CD14-positive monocyte (primary cell): ENCODE measurements around the gene ADORA2A. TPM values are rescaled to one million over a fixed set of nuclear protein-coding genes. Genes with fewer than 3 reads are reported as not detected.

Source experiments
- DNase-seq, 3 donors: peaks; one replicate each; pipeline ENCODE4 v3.0.0-alpha.2; 2011 to 2022
- H2AFZ ChIP-seq: 2 replicates; pipeline ENCODE4 v1.6.0; 2012; ENCODE audit warnings: mild to moderate bottlenecking, low read depth, low read length, inconsistent platforms; ENCODE audit not compliant: insufficient read depth, poor library complexity, severe bottlenecking
- H3K27ac ChIP-seq, 2 donors: 1 replicate in 1 of 2; 2 replicates in 1 of 2; pipeline ENCODE4 v1.5.1; 2012 to 2013; ENCODE audit warnings: low read length in 2 of 2, control low read depth in 1 of 2, inconsistent platforms in 1 of 2, low read depth in 1 of 2, mild to moderate bottlenecking in 1 of 2
- H3K27me3 ChIP-seq, 2 donors: one replicate each; pipeline versions ENCODE4 v1.6.0 to v1.6.1; 2011 to 2013; ENCODE audit warnings: low read length in 2 of 2; ENCODE audit not compliant: control insufficient read depth in 2 of 2, insufficient read depth in 2 of 2
- H3K36me3 ChIP-seq, 2 donors: replicated peaks in 1 of 2; 1 replicate in 1 of 2; 2 replicates in 1 of 2; pipeline versions ENCODE4 v1.5.1 to v1.6.1; 2012 to 2013; ENCODE audit warnings: low read length in 2 of 2, control low read depth in 1 of 2, inconsistent platforms in 1 of 2, mild to moderate bottlenecking in 1 of 2; ENCODE audit not compliant: insufficient read depth in 2 of 2, control insufficient read depth in 1 of 2
- H3K4me1 ChIP-seq, 2 donors: 1 replicate in 1 of 2; 2 replicates in 1 of 2; pipeline versions ENCODE4 v1.5.1 to v1.6.1; 2012 to 2013; ENCODE audit warnings: low read length in 2 of 2, control low read depth in 1 of 2, inconsistent platforms in 1 of 2, mild to moderate bottlenecking in 1 of 2, moderate library complexity in 1 of 2; ENCODE audit not compliant: insufficient read depth in 2 of 2, control insufficient read depth in 1 of 2
- H3K4me2 ChIP-seq: replicated peaks from 2 replicates; pipeline ENCODE3; 2012; ENCODE audit warnings: low read length, moderate library complexity, mild to moderate bottlenecking; ENCODE audit not compliant: poor library complexity, severe bottlenecking; ENCODE audit errors: extremely low read depth
- H3K4me3 ChIP-seq, 3 experiments: fragments of 200-600 bp in 1 of 3; sonication (generic) in 1 of 3; replicated peaks in 1 of 3; 1 replicate in 2 of 3; 2 replicates in 1 of 3; pipeline ENCODE4 v1.5.1; 2011 to 2013; ENCODE audit warnings: low read length in 3 of 3, mild to moderate bottlenecking in 3 of 3, control low read depth in 2 of 3, low read depth in 2 of 3, inconsistent platforms in 1 of 3, moderate library complexity in 1 of 3
- H3K79me2 ChIP-seq: 2 replicates; pipeline ENCODE4 v1.6.0; 2012; ENCODE audit warnings: mild to moderate bottlenecking, control low read depth, inconsistent platforms, low read length, moderate library complexity; ENCODE audit not compliant: insufficient read depth
- H3K9ac ChIP-seq: 2 replicates; pipeline ENCODE4 v1.6.0; 2017; ENCODE audit warnings: low read length, mild to moderate bottlenecking; ENCODE audit not compliant: insufficient read depth, poor library complexity, severe bottlenecking
- H3K9me3 ChIP-seq, 2 donors: replicated peaks in 1 of 2; 1 replicate in 1 of 2; 2 replicates in 1 of 2; pipeline versions ENCODE4 v1.5.1 to v1.6.1; 2012 to 2013; ENCODE audit warnings: low read length in 2 of 2, control low read depth in 1 of 2; ENCODE audit not compliant: control insufficient read depth in 1 of 2, insufficient read depth in 1 of 2
- H4K20me1 ChIP-seq: 2 replicates; pipeline ENCODE4 v1.6.0; 2012; ENCODE audit warnings: mild to moderate bottlenecking, low read length, control low read depth, moderate library complexity; ENCODE audit not compliant: insufficient read depth
- H3K27ac Mint-ChIP-seq, 7 donors: one replicate each; pipeline ENCODE4 v1.8.0; 2020; ENCODE audit warnings: mild to moderate bottlenecking in 7 of 7, mixed read lengths in 7 of 7, moderate library complexity in 6 of 7, inconsistent platforms in 2 of 7
- H3K27me3 Mint-ChIP-seq, 3 donors: one replicate each; pipeline ENCODE4 v1.8.0; 2021 to 2022; ENCODE audit warnings: low read depth in 3 of 3, mild to moderate bottlenecking in 3 of 3, mixed read lengths in 3 of 3, moderate library complexity in 3 of 3, inconsistent platforms in 1 of 3
- H3K36me3 Mint-ChIP-seq, 2 donors: one replicate each; pipeline ENCODE4 v1.8.0; 2020; ENCODE audit warnings: mixed read lengths in 2 of 2, inconsistent platforms in 1 of 2, mild to moderate bottlenecking in 1 of 2
- H3K4me1 Mint-ChIP-seq: one replicate; pipeline ENCODE4 v1.8.0; 2020; ENCODE audit warnings: mild to moderate bottlenecking, mixed read lengths
- H3K4me3 Mint-ChIP-seq, 2 donors: one replicate each; pipeline ENCODE4 v1.8.0; 2020; ENCODE audit warnings: mild to moderate bottlenecking in 2 of 2, mixed read lengths in 2 of 2, moderate library complexity in 1 of 2
- H3K9me3 Mint-ChIP-seq, 7 donors: one replicate each; pipeline ENCODE4 v1.8.0; 2020 to 2022; ENCODE audit warnings: mixed read lengths in 7 of 7, mild to moderate bottlenecking in 6 of 7, moderate library complexity in 6 of 7, inconsistent platforms in 2 of 7
- CTCF ChIP-seq: fragments of 200-600 bp; IDR thresholded peaks from one replicate; pipeline ENCODE4 v1.8.0; 2022; ENCODE audit warnings: antibody characterized with exemption, mild to moderate bottlenecking
- WGBS: methylation state at CpG from one replicate; pipeline ENCODE4 v1.1.5; 2013; ENCODE audit warnings: missing lambda C conversion rate; ENCODE audit not compliant: insufficient coverage; 5-methylcytosine and 5-hydroxymethylcytosine counted together
- intact Hi-C, 2 donors: fragments of 100-400 bp; cut with micrococcal nuclease; formaldehyde crosslinking; loops; one replicate each; pipeline versions ENCODE4 v1.15.0 to v1.15.1; 2023
- polyA plus RNA-seq, 3 donors: library from polyadenylated mRNA; depleted of rRNA in 1 of 3; unstranded in 2 of 3; stranded (reverse) in 1 of 3; fragments of 300-500 nt in 2 of 3; fragments of >200 nt in 1 of 3; fragmentation: Illumina TruSeq in 2 of 3; gene quantifications; 1 replicate in 2 of 3; 2 replicates in 1 of 3; pipeline ENCODE4 v1.2.3, GENCODE V29; 2012 to 2021

ADORA2A gene
- polyA plus RNA-seq, 3 donors = 5.8 to 10.2 (median 6.5) TPM

- Histone ChIP-seq H3K9ac (peak overlapping the region; percentile 84), H3K4me2 (peak overlapping the region; percentile 86), H3K4me3 (peak overlapping the region; percentile 42 to 77 (median 73)), H3K27ac (peak overlapping the region in 1 of 2 donors; percentile 84), H3K79me2 (peaks cover 50% of the 10 kb centered on the region), H3K27me3 (no peaks in the 10 kb centered on the region), H4K20me1 (no peaks in the 10 kb centered on the region), H3K9me3 (no peaks in the 10 kb centered on the region), H3K4me1 (peaks cover 48 to 60% of the 10 kb centered on the region in 2 donors), H2AFZ (peak overlapping the region; percentile 72), H3K36me3 (no peaks in the 10 kb centered on the region)
- Mint-ChIP-seq H3K9me3 (no peaks in the 10 kb centered on the region), H3K27me3 (peaks cover 18 to 39% (median 20%) of the 10 kb centered on the region in 3 donors), H3K36me3 (peaks cover 17 to 26% of the 10 kb centered on the region in 2 donors), H3K27ac (peak overlapping the region in 6 of 7 donors; percentile 36 to 92 (median 76)), H3K4me1 (peaks cover 46% of the 10 kb centered on the region), H3K4me3 (peak overlapping the region; percentile 84 to 89)
- DNase-seq = no peak
- 15% methylated on average over 98 of the region's 105 CpGs for WGBS
- peak; percentile 9 for TF ChIP-seq CTCF
- intact Hi-C loops = loop anchor here in 1 of 2 donors (5.0 kb wide), 2 partner anchors 78 to 98 kb away; no protein-coding TSS in a partner anchor
Measured at GRCh38 chr22:24424001-24424900, 3.1 kb upstream of the ADORA2A start.

GRCh38 chr22:24424901-24425775, 2.3 kb upstream of the ADORA2A start:
- H3K27me3 Mint-ChIP-seq = peaks cover 18 to 38% (median 20%) of the 10 kb centered on the region in 3 donors
- Histone ChIP-seq H3K9ac (peak overlapping the region; percentile 84), H3K79me2 (peaks cover 59% of the 10 kb centered on the region), H3K4me3 (peak overlapping the region; percentile 42 to 77 (median 73)), H3K27ac (peak overlapping the region in 1 of 2 donors; percentile 84), H3K4me1 (peaks cover 57 to 68% of the 10 kb centered on the region in 2 donors), H3K36me3 (no peaks in the 10 kb centered on the region), H4K20me1 (no peaks in the 10 kb centered on the region), H2AFZ (no peak overlapping the region), H3K4me2 (peak overlapping the region; percentile 86), H3K9me3 (no peaks in the 10 kb centered on the region), H3K27me3 (no peaks in the 10 kb centered on the region)
- TF ChIP-seq CTCF = no peak
- peaks cover 51% of the 10 kb centered on the region for H3K4me1 Mint-ChIP-seq
- no peaks in the 10 kb centered on the region for H3K9me3 Mint-ChIP-seq
- 97% methylated on average over 21 of the region's 32 CpGs for WGBS
- H3K36me3 Mint-ChIP-seq = peaks cover 17 to 26% of the 10 kb centered on the region in 2 donors
- H3K4me3 Mint-ChIP-seq = peak overlapping the region; percentile 84 to 89
- DNase-seq = no peak
- peak overlapping the region in 6 of 7 donors; percentile 40 to 94 (median 82) for H3K27ac Mint-ChIP-seq
- intact Hi-C loops = loop anchor here (5.0 kb wide), 3 partner anchors 47 to 97 kb away; no protein-coding TSS in a partner anchor
